Stimulated activated CD8-positive, alpha-beta memory T cell treated with anti-CD3 and anti-CD28 coated beads, Interleukin-4, amount 100 ng/mL, for 1 hour (primary cell): Measurements from ENCODE around the gene APOD.

Experiments
- DNase-seq, 2 donors: peaks; one replicate each; pipeline ENCODE4 v3.0.0-alpha.2; 2020; ENCODE audit warnings: low read depth in 2 of 2, low spot score in 1 of 2

APOD gene

GRCh38 chr3:195587824-195588223 lies 4.1 kb upstream of the APOD start:
- DNase-seq = no peak

- no peak for DNase-seq
These were observed 3.7 kb upstream of the APOD start for GRCh38 chr3:195587406-195587805.

GRCh38 chr3:195584543-195584870 lies 767 bp upstream of the APOD start:
- no peak for DNase-seq

- no peak for DNase-seq
These were observed 793 bp downstream of the APOD start for GRCh38 chr3:195582947-195583346.

GRCh38 chr3:195580744-195581443 lies 2.8 kb downstream of the APOD start:
- DNase-seq = no peak

- DNase-seq = no peak
These were observed 4.5 kb downstream of the APOD start for GRCh38 chr3:195579281-195579680.

- DNase-seq = no peak
These were observed 5.2 kb downstream of the APOD start for GRCh38 chr3:195578565-195578964.

- no peak for DNase-seq
These were observed 6.0 kb downstream of the APOD start for GRCh38 chr3:195577645-195578177.

GRCh38 chr3:195574497-195575304 lies 9.0 kb downstream of the APOD start:
- no peak for DNase-seq

GRCh38 chr3:195573611-195574496 lies 9.9 kb downstream of the APOD start:
- no peak for DNase-seq

GRCh38 chr3:195571361-195571760 lies 12.4 kb downstream of the APOD start:
- DNase-seq = no peak

GRCh38 chr3:195570912-195571311 lies 12.8 kb downstream of the APOD start:
- no peak for DNase-seq

GRCh38 chr3:195570344-195570743 lies 13.4 kb downstream of the APOD start:
- no peak for DNase-seq

- DNase-seq = no peak
These were observed 15.1 kb downstream of the APOD start for GRCh38 chr3:195568630-195569029.

GRCh38 chr3:195566797-195567196 lies 16.9 kb downstream of the APOD start:
- DNase-seq = no peak

GRCh38 chr3:195565716-195566115 lies 18.0 kb downstream of the APOD start:
- DNase-seq = no peak

- DNase-seq = no peak
These were observed 20.4 kb downstream of the APOD start for GRCh38 chr3:195563317-195563716.

- DNase-seq = no peak
These were observed 23.9 kb downstream of the APOD start for GRCh38 chr3:195559723-195560409.

- DNase-seq = no peak
These were observed 25.1 kb downstream of the APOD start for GRCh38 chr3:195558602-195559001.

GRCh38 chr3:195557322-195557721 lies 26.4 kb downstream of the APOD start:
- no peak for DNase-seq

- DNase-seq = no peak
These were observed 27.4 kb downstream of the APOD start for GRCh38 chr3:195556390-195556789.
